Measurements from ENCODE around the gene GAB2.

Gene GAB2

GRCh38 chr11:78350646-78351165 lies 66.9 kb downstream of the GAB2 start (continued):
- TF ChIP-seq, protein P1, sequence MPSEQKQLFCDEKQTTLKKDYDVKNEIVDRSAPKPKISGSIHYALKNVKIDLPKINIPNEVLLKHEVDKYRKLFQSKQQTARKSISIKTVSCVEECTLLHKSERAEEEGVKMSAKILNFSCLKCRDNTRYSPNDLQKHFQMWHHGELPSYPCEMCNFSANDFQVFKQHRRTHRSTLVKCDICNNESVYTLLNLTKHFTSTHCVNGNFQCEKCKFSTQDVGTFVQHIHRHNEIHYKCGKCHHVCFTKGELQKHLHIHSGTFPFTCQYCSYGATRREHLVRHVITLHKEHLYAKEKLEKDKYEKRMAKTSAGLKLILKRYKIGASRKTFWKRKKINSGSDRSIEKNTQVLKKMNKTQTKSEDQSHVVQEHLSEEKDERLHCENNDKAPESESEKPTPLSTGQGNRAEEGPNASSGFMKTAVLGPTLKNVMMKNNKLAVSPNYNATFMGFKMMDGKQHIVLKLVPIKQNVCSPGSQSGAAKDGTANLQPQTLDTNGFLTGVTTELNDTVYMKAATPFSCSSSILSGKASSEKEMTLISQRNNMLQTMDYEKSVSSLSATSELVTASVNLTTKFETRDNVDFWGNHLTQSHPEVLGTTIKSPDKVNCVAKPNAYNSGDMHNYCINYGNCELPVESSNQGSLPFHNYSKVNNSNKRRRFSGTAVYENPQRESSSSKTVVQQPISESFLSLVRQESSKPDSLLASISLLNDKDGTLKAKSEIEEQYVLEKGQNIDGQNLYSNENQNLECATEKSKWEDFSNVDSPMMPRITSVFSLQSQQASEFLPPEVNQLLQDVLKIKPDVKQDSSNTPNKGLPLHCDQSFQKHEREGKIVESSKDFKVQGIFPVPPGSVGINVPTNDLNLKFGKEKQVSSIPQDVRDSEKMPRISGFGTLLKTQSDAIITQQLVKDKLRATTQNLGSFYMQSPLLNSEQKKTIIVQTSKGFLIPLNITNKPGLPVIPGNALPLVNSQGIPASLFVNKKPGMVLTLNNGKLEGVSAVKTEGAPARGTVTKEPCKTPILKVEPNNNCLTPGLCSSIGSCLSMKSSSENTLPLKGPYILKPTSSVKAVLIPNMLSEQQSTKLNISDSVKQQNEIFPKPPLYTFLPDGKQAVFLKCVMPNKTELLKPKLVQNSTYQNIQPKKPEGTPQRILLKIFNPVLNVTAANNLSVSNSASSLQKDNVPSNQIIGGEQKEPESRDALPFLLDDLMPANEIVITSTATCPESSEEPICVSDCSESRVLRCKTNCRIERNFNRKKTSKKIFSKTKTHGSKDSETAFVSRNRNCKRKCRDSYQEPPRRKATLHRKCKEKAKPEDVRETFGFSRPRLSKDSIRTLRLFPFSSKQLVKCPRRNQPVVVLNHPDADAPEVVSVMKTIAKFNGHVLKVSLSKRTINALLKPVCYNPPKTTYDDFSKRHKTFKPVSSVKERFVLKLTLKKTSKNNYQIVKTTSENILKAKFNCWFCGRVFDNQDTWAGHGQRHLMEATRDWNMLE (tag by site-specific recombination; conservative IDR thresholded peaks at IDR 0.05; ENCODE audit: low read depth) = no peak
- TF ChIP-seq ZNF580 (tag by site-specific recombination; IDR thresholded peaks at IDR 0.05) (no peak), ZNF837 (tag by site-specific recombination; IDR thresholded peaks at IDR 0.05) (no peak), ZBTB10 (tag by site-specific recombination; IDR thresholded peaks at IDR 0.05) (no peak), ZNF354C (tag by site-specific recombination; IDR thresholded peaks at IDR 0.05; ENCODE audit: borderline replicate concordance, low read depth) (no peak)

- CTCF ChIA-PET = no interaction called here
- POLR2A ChIA-PET = no interaction called here
- no peak overlapping the region for H3K27ac ChIP-seq (ENCODE audit: extremely low read depth, low read depth, low read length)
Measured at GRCh38 chr11:78350091-78350645, 67.5 kb downstream of the GAB2 start.

DNA sequence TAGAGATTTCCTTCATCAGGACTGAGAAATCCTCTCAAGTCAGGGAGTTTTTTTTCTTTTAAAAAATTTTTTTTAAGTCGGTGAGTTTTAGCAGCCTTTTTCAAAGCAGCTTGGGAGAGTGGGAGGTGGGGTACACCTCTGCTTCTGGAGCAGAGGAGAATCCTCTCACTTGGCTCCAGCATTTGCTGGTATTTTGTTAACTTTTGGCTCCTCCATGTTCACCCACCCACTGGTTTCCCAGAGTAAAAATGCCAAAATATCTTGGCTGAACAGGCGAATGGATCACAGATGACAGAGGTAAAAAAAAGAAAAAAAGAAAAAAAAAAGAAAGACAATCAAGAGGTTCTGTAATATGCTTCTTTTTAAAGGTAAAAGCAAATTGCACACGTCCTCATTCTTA lies 68.0 kb downstream of the GAB2 start:
- Histone ChIP-seq H3K4me3 (ENCODE audit: low read depth, low read length) (no peak overlapping the region), H3K4me1 (ENCODE audit: control insufficient read depth, insufficient read depth, low read length) (no peaks in the 10 kb centered on the region), H3K36me3 (ENCODE audit: control insufficient read depth in 2 of 2, insufficient read depth in 1 of 2, low read length in 2 of 2) (no peaks in the 10 kb centered on the region), H3K27ac (ENCODE audit: extremely low read depth, low read depth, low read length) (no peak overlapping the region), H3K9me3 (ENCODE audit: control insufficient read depth, insufficient read depth, low read depth, low read length) (no peaks in the 10 kb centered on the region)
- ChIA-PET POLR2A (no interaction called here), CTCF (no interaction called here)
- TF ChIP-seq PBX3 (CRISPR knock-in tag; IDR thresholded peaks at IDR 0.05) = no peak
- TF ChIP-seq BCL11B (tag by site-specific recombination; IDR thresholded peaks at IDR 0.05; ENCODE audit: low read depth) = no peak
- no peak for TF ChIP-seq ZNF677 (tag by site-specific recombination; IDR thresholded peaks at IDR 0.05)
- no peak for TF ChIP-seq ZNF274 (IDR thresholded peaks at IDR 0.05; ENCODE audit: low read length)
- no peak for TF ChIP-seq ZNF274 (tag by site-specific recombination; IDR thresholded peaks at IDR 0.05; ENCODE audit: borderline replicate concordance)
- TF ChIP-seq ZBTB8A (tag by site-specific recombination; IDR thresholded peaks at IDR 0.05) = no peak
- no peak for TF ChIP-seq REST (tag by site-specific recombination; IDR thresholded peaks at IDR 0.05)
- no peak for TF ChIP-seq ZNF24 (tag by site-specific recombination; IDR thresholded peaks at IDR 0.05)
- TF ChIP-seq GLI2 (tag by site-specific recombination; IDR thresholded peaks at IDR 0.05; ENCODE audit: borderline replicate concordance, low read depth) = no peak

More at GRCh38 chr11:78350091-78350645, 67.5 kb downstream of the GAB2 start:
- TF ChIP-seq ZNF274 (IDR thresholded peaks at IDR 0.05; ENCODE audit: low read length) (no peak), ZNF274 (tag by site-specific recombination; IDR thresholded peaks at IDR 0.05; ENCODE audit: borderline replicate concordance) (no peak), KLF7 (tag by site-specific recombination; IDR thresholded peaks at IDR 0.05; ENCODE audit: borderline replicate concordance) (no peak), ZNF677 (tag by site-specific recombination; IDR thresholded peaks at IDR 0.05) (no peak), ZNF37A (tag by site-specific recombination; IDR thresholded peaks at IDR 0.05) (no peak)
- TF ChIP-seq, protein P2, sequence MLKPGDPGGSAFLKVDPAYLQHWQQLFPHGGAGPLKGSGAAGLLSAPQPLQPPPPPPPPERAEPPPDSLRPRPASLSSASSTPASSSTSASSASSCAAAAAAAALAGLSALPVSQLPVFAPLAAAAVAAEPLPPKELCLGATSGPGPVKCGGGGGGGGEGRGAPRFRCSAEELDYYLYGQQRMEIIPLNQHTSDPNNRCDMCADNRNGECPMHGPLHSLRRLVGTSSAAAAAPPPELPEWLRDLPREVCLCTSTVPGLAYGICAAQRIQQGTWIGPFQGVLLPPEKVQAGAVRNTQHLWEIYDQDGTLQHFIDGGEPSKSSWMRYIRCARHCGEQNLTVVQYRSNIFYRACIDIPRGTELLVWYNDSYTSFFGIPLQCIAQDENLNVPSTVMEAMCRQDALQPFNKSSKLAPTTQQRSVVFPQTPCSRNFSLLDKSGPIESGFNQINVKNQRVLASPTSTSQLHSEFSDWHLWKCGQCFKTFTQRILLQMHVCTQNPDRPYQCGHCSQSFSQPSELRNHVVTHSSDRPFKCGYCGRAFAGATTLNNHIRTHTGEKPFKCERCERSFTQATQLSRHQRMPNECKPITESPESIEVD (tag by site-specific recombination; IDR thresholded peaks at IDR 0.05) = no peak
- Histone ChIP-seq H3K9me3 (ENCODE audit: control insufficient read depth, insufficient read depth, low read depth, low read length) (no peaks in the 10 kb centered on the region), H3K4me1 (ENCODE audit: control insufficient read depth, insufficient read depth, low read length) (no peaks in the 10 kb centered on the region), H3K36me3 (ENCODE audit: control insufficient read depth in 2 of 2, insufficient read depth in 1 of 2, low read length in 2 of 2) (no peaks in the 10 kb centered on the region), H3K4me3 (ENCODE audit: low read depth, low read length) (no peak overlapping the region)
